ENCODE measurements around the gene P3H4.

Gene P3H4

GRCh38 chr17:41762841-41763240 lies 48.9 kb downstream of the P3H4 start:
- H2BK5ac ChIP-seq (ENCODE audit: low read depth, low read length, poor library complexity) = no peak overlapping the region
- H3K79me2 ChIP-seq (ENCODE audit: control insufficient read depth, insufficient read depth, low read length, poor library complexity) = no peaks in the 10 kb centered on the region
- no peak overlapping the region for H3K4me3 ChIP-seq (ENCODE audit: low read depth, low read length)
- H3K4ac ChIP-seq (ENCODE audit: low read depth, low read length) = no peak overlapping the region
- H3K18ac ChIP-seq (ENCODE audit: low read length) = peak overlapping the region; percentile 8
- no peaks in the 10 kb centered on the region for H3K79me1 ChIP-seq (ENCODE audit: low read length)
- H3K27ac ChIP-seq (ENCODE audit: low read depth, low read length) = peak overlapping the region; percentile 36
- no peak overlapping the region for H2BK120ac ChIP-seq (ENCODE audit: insufficient read depth, low read length, poor library complexity)
- no peak overlapping the region for H4K8ac ChIP-seq (ENCODE audit: low read depth, low read length)
- no peak overlapping the region for H2AFZ ChIP-seq (ENCODE audit: insufficient read depth, low read length, poor library complexity)
- no peak overlapping the region for H3K14ac ChIP-seq (ENCODE audit: low read length)
- H3K23ac ChIP-seq (ENCODE audit: low read length) = no peak overlapping the region
- no peaks in the 10 kb centered on the region for H3K27me3 ChIP-seq (ENCODE audit: insufficient read depth, low read length)
- peak; percentile 97 to 98 for DNase-seq
- H2BK12ac ChIP-seq (ENCODE audit: low read length) = no peak overlapping the region
- H3K9ac ChIP-seq (ENCODE audit: low read length) = no peak overlapping the region
- no peak overlapping the region for H4K12ac ChIP-seq (ENCODE audit: low read depth, low read length)
- H4K91ac ChIP-seq (ENCODE audit: low read depth, low read length) = no peak overlapping the region
- peaks cover 12% of the 10 kb centered on the region for H3K9me3 ChIP-seq (ENCODE audit: insufficient read depth, low read depth, low read length)
- peaks cover 81 to 83% of the 10 kb centered on the region in 2 experiments for H3K36me3 ChIP-seq (ENCODE audit: control insufficient read depth in 1 of 2, insufficient read depth in 2 of 2, low read length in 2 of 2)
- WGBS (ENCODE audit: extremely low coverage, insufficient coverage, insufficient read length) = no CpG with 5 or more reads among the region's 16 CpGs
- no peak overlapping the region for H2AK5ac ChIP-seq (ENCODE audit: low read length)
- peaks cover 2 to 8% of the 10 kb centered on the region in 2 experiments for H3K4me1 ChIP-seq (ENCODE audit: control insufficient read depth in 1 of 2, insufficient read depth in 2 of 2, low read length in 2 of 2)
- no peak overlapping the region for H3K4me2 ChIP-seq (ENCODE audit: low read length)

GRCh38 chr17:41762391-41762790 lies 49.4 kb downstream of the P3H4 start:
- no peak overlapping the region for H3K18ac ChIP-seq (ENCODE audit: low read length)
- no peaks in the 10 kb centered on the region for H3K79me2 ChIP-seq (ENCODE audit: control insufficient read depth, insufficient read depth, low read length, poor library complexity)
- no peak overlapping the region for H2AFZ ChIP-seq (ENCODE audit: insufficient read depth, low read length, poor library complexity)
- H3K4me3 ChIP-seq (ENCODE audit: low read depth, low read length) = no peak overlapping the region
- no peak overlapping the region for H3K4ac ChIP-seq (ENCODE audit: low read depth, low read length)
- H4K12ac ChIP-seq (ENCODE audit: low read depth, low read length) = no peak overlapping the region
- no peak overlapping the region for H3K4me2 ChIP-seq (ENCODE audit: low read length)
- H2BK120ac ChIP-seq (ENCODE audit: insufficient read depth, low read length, poor library complexity) = no peak overlapping the region
- H3K79me1 ChIP-seq (ENCODE audit: low read length) = no peaks in the 10 kb centered on the region
- no peak overlapping the region for H4K8ac ChIP-seq (ENCODE audit: low read depth, low read length)
- no peak overlapping the region for H3K14ac ChIP-seq (ENCODE audit: low read length)
- peaks cover 80 to 83% of the 10 kb centered on the region in 2 experiments for H3K36me3 ChIP-seq (ENCODE audit: control insufficient read depth in 1 of 2, insufficient read depth in 2 of 2, low read length in 2 of 2)
- no peak overlapping the region for H3K9ac ChIP-seq (ENCODE audit: low read length)
- H3K4me1 ChIP-seq (ENCODE audit: control insufficient read depth in 1 of 2, insufficient read depth in 2 of 2, low read length in 2 of 2) = peaks cover 2 to 8% of the 10 kb centered on the region in 2 experiments
- WGBS (ENCODE audit: extremely low coverage, insufficient coverage, insufficient read length) = no CpG with 5 or more reads among the region's 6 CpGs
- no peak overlapping the region for H3K23ac ChIP-seq (ENCODE audit: low read length)
- H2BK5ac ChIP-seq (ENCODE audit: low read depth, low read length, poor library complexity) = no peak overlapping the region
- H3K9me3 ChIP-seq (ENCODE audit: insufficient read depth, low read depth, low read length) = peaks cover 12% of the 10 kb centered on the region
- H2AK5ac ChIP-seq (ENCODE audit: low read length) = no peak overlapping the region
- no peak overlapping the region for H2BK12ac ChIP-seq (ENCODE audit: low read length)
- H3K27me3 ChIP-seq (ENCODE audit: insufficient read depth, low read length) = no peaks in the 10 kb centered on the region
- H4K91ac ChIP-seq (ENCODE audit: low read depth, low read length) = no peak overlapping the region
- peak; percentile 64 to 90 for DNase-seq
- H3K27ac ChIP-seq (ENCODE audit: low read depth, low read length) = no peak overlapping the region

- no CpG with 5 or more reads among the region's 6 CpGs for WGBS (ENCODE audit: extremely low coverage, insufficient coverage, insufficient read length)
- no peak overlapping the region for H2BK12ac ChIP-seq (ENCODE audit: low read length)
- no peak overlapping the region for H4K91ac ChIP-seq (ENCODE audit: low read depth, low read length)
- H3K27ac ChIP-seq (ENCODE audit: low read depth, low read length) = no peak overlapping the region
- H2AK5ac ChIP-seq (ENCODE audit: low read length) = no peak overlapping the region
- H2AFZ ChIP-seq (ENCODE audit: insufficient read depth, low read length, poor library complexity) = no peak overlapping the region
- H3K4ac ChIP-seq (ENCODE audit: low read depth, low read length) = no peak overlapping the region
- H3K4me2 ChIP-seq (ENCODE audit: low read length) = no peak overlapping the region
- peaks cover 84 to 88% of the 10 kb centered on the region in 2 experiments for H3K36me3 ChIP-seq (ENCODE audit: control insufficient read depth in 1 of 2, insufficient read depth in 2 of 2, low read length in 2 of 2)
- H4K8ac ChIP-seq (ENCODE audit: low read depth, low read length) = no peak overlapping the region
- no peak overlapping the region for H2BK120ac ChIP-seq (ENCODE audit: insufficient read depth, low read length, poor library complexity)
- no peak overlapping the region for H3K14ac ChIP-seq (ENCODE audit: low read length)
- H3K4me1 ChIP-seq (ENCODE audit: control insufficient read depth in 1 of 2, insufficient read depth in 2 of 2, low read length in 2 of 2) = peaks cover 2 to 8% of the 10 kb centered on the region in 2 experiments
- H3K9me3 ChIP-seq (ENCODE audit: insufficient read depth, low read depth, low read length) = peaks cover 12% of the 10 kb centered on the region
- no peak overlapping the region for H3K9ac ChIP-seq (ENCODE audit: low read length)
- no peaks in the 10 kb centered on the region for H3K79me2 ChIP-seq (ENCODE audit: control insufficient read depth, insufficient read depth, low read length, poor library complexity)
- H2BK5ac ChIP-seq (ENCODE audit: low read depth, low read length, poor library complexity) = no peak overlapping the region
- no peak overlapping the region for H3K23ac ChIP-seq (ENCODE audit: low read length)
- DNase-seq = no peak
- no peak overlapping the region for H3K18ac ChIP-seq (ENCODE audit: low read length)
- H4K12ac ChIP-seq (ENCODE audit: low read depth, low read length) = no peak overlapping the region
- no peak overlapping the region for H3K4me3 ChIP-seq (ENCODE audit: low read depth, low read length)
- H3K27me3 ChIP-seq (ENCODE audit: insufficient read depth, low read length) = no peaks in the 10 kb centered on the region
- no peaks in the 10 kb centered on the region for H3K79me1 ChIP-seq (ENCODE audit: low read length)
Observed at GRCh38 chr17:41760878-41761277, 50.9 kb downstream of the P3H4 start.

GRCh38 chr17:41758601-41759000 lies 53.1 kb downstream of the P3H4 start:
- H3K9me3 ChIP-seq (ENCODE audit: insufficient read depth, low read depth, low read length) = peaks cover 10% of the 10 kb centered on the region
- H4K8ac ChIP-seq (ENCODE audit: low read depth, low read length) = no peak overlapping the region
- DNase-seq = no peak
- no peak overlapping the region for H3K9ac ChIP-seq (ENCODE audit: low read length)
- no peaks in the 10 kb centered on the region for H3K79me1 ChIP-seq (ENCODE audit: low read length)
- H2BK5ac ChIP-seq (ENCODE audit: low read depth, low read length, poor library complexity) = no peak overlapping the region
- no peak overlapping the region for H3K23ac ChIP-seq (ENCODE audit: low read length)
- no peak overlapping the region for H3K4me2 ChIP-seq (ENCODE audit: low read length)
- no peak overlapping the region for H2AFZ ChIP-seq (ENCODE audit: insufficient read depth, low read length, poor library complexity)
- no peak overlapping the region for H2BK12ac ChIP-seq (ENCODE audit: low read length)
- no peak overlapping the region for H4K91ac ChIP-seq (ENCODE audit: low read depth, low read length)
- WGBS (ENCODE audit: extremely low coverage, insufficient coverage, insufficient read length) = no CpG with 5 or more reads among the region's 9 CpGs
- no peaks in the 10 kb centered on the region for H3K79me2 ChIP-seq (ENCODE audit: control insufficient read depth, insufficient read depth, low read length, poor library complexity)
- H2AK5ac ChIP-seq (ENCODE audit: low read length) = no peak overlapping the region
- no peak overlapping the region for H2BK120ac ChIP-seq (ENCODE audit: insufficient read depth, low read length, poor library complexity)
- H3K4me1 ChIP-seq (ENCODE audit: control insufficient read depth in 1 of 2, insufficient read depth in 2 of 2, low read length in 2 of 2) = peaks cover 2 to 9% of the 10 kb centered on the region in 2 experiments
- H3K27ac ChIP-seq (ENCODE audit: low read depth, low read length) = no peak overlapping the region
- no peak overlapping the region for H3K4me3 ChIP-seq (ENCODE audit: low read depth, low read length)
- no peaks in the 10 kb centered on the region for H3K27me3 ChIP-seq (ENCODE audit: insufficient read depth, low read length)
- no peak overlapping the region for H3K14ac ChIP-seq (ENCODE audit: low read length)
- H3K18ac ChIP-seq (ENCODE audit: low read length) = no peak overlapping the region
- no peak overlapping the region for H4K12ac ChIP-seq (ENCODE audit: low read depth, low read length)
- H3K36me3 ChIP-seq (ENCODE audit: control insufficient read depth in 1 of 2, insufficient read depth in 2 of 2, low read length in 2 of 2) = peaks cover 90 to 91% of the 10 kb centered on the region in 2 experiments
- no peak overlapping the region for H3K4ac ChIP-seq (ENCODE audit: low read depth, low read length)

Data from trophoblast cell (in vitro differentiated cells and primary cell).